B cell (primary cell): ENCODE data around the gene KPNB1. TPM values are rescaled to one million over a fixed set of nuclear protein-coding genes. Genes with fewer than 3 reads are reported as not detected.

ENCODE experiments used
- ATAC-seq: fragments of 200-7000 bp; cut with Tn5 transposase; one replicate; pipeline ENCODE4 v1.10.0; 2021; ENCODE audit warnings: low read depth, mild to moderate bottlenecking, moderate number of reproducible peaks, moderate library complexity
- CTCF ChIA-PET: fragments of 350-600 bp; sonication (Branson Sonifier 250); formaldehyde crosslinking; loops from one replicate; lab custom pipeline; 2021; ENCODE audit warnings: antibody characterized with exemption, inconsistent platforms; lab: Charles Lee
- POLR2A ChIA-PET: fragments of 350-600 bp; sonication (Branson Sonifier 250); formaldehyde crosslinking; loops from one replicate; lab custom pipeline; 2021; ENCODE audit warnings: antibody characterized with exemption; lab: Charles Lee
- DNase-seq: peaks from one replicate; pipeline ENCODE4 v3.0.0; 2013
- H2AFZ ChIP-seq: 2 replicates; pipeline ENCODE4 v1.6.1; 2012; ENCODE audit warnings: mild to moderate bottlenecking, low read depth, low read length; ENCODE audit not compliant: insufficient read depth, poor library complexity, severe bottlenecking
- H3K27ac ChIP-seq, 2 donors: 1 replicate in 1 of 2; 2 replicates in 1 of 2; pipeline ENCODE4 v1.5.1; 2012 to 2013; ENCODE audit warnings: low read length in 2 of 2, mild to moderate bottlenecking in 2 of 2, moderate library complexity in 1 of 2
- H3K27me3 ChIP-seq, 4 experiments: fragments of 200-600 bp in 1 of 4; sonication (generic) in 1 of 4; replicated peaks in 1 of 4; 1 replicate in 2 of 4; 2 replicates in 2 of 4; pipeline versions ENCODE4 v1.6.1 to v1.7.0; 2013 to 2016; ENCODE audit warnings: low read length in 3 of 4, mild to moderate bottlenecking in 2 of 4, mixed read lengths in 1 of 4, moderate library complexity in 1 of 4; ENCODE audit not compliant: insufficient read depth in 4 of 4, control insufficient read depth in 3 of 4; ENCODE audit errors: control extremely low read depth in 1 of 4
- H3K36me3 ChIP-seq, 2 experiments: replicated peaks in 1 of 2; 1 replicate in 1 of 2; 2 replicates in 1 of 2; pipeline versions ENCODE4 v1.6.1 to v1.7.1; 2013; ENCODE audit warnings: low read length in 1 of 2; ENCODE audit not compliant: insufficient read depth in 2 of 2, control insufficient read depth in 1 of 2; ENCODE audit errors: control extremely low read depth in 1 of 2, extremely low read depth in 1 of 2
- H3K4me1 ChIP-seq, 2 donors: fragments of 200-600 bp in 1 of 2; sonication (generic) in 1 of 2; 1 replicate in 1 of 2; 2 replicates in 1 of 2; pipeline versions ENCODE4 v1.5.1 to v1.6.1; 2013 to 2017; ENCODE audit warnings: low read length in 2 of 2; ENCODE audit not compliant: control insufficient read depth in 2 of 2, insufficient read depth in 2 of 2
- H3K4me2 ChIP-seq: replicated peaks from 2 replicates; pipeline ENCODE3; 2012; ENCODE audit warnings: mild to moderate bottlenecking, low read depth, low read length; ENCODE audit not compliant: poor library complexity, severe bottlenecking
- H3K4me3 ChIP-seq, 5 experiments: fragments of 200-600 bp in 1 of 5; sonication (generic) in 1 of 5; 1 replicate in 3 of 5; 2 replicates in 2 of 5; pipeline versions ENCODE4 v1.5.1 to v1.7.0; 2011 to 2016; ENCODE audit warnings: low read length in 4 of 5, mild to moderate bottlenecking in 4 of 5, low read depth in 2 of 5, control low read depth in 1 of 5, moderate library complexity in 1 of 5; ENCODE audit not compliant: insufficient read depth in 1 of 5; ENCODE audit errors: control extremely low read depth in 1 of 5, extremely low read depth in 1 of 5
- H3K79me2 ChIP-seq: fragments of 200-600 bp; sonication (generic); one replicate; pipeline ENCODE4 v1.6.0; 2016; ENCODE audit warnings: low read length; ENCODE audit not compliant: control insufficient read depth, insufficient read depth
- H3K9ac ChIP-seq: fragments of 200-600 bp; sonication (generic); 2 replicates; pipeline ENCODE4 v1.6.1; 2017; ENCODE audit warnings: mild to moderate bottlenecking, low read length, moderate library complexity
- H3K9me3 ChIP-seq, 3 donors: one replicate each; pipeline versions ENCODE4 v1.6.1 to v1.7.1; 2013; ENCODE audit warnings: low read length in 2 of 3; ENCODE audit not compliant: control insufficient read depth in 2 of 3, insufficient read depth in 1 of 3; ENCODE audit errors: control extremely low read depth in 1 of 3
- H4K20me1 ChIP-seq: 2 replicates; pipeline ENCODE4 v1.6.0; 2012; ENCODE audit warnings: mild to moderate bottlenecking, low read length; ENCODE audit not compliant: insufficient read depth, control insufficient read depth, poor library complexity, severe bottlenecking
- H3K27ac Mint-ChIP-seq: one replicate; pipeline ENCODE4 v1.8.0; 2021; ENCODE audit warnings: mixed read lengths
- H3K27me3 Mint-ChIP-seq: one replicate; pipeline ENCODE4 v1.8.0; 2021; ENCODE audit warnings: mixed read lengths
- H3K4me1 Mint-ChIP-seq: one replicate; pipeline ENCODE4 v1.8.0; 2021; ENCODE audit warnings: mixed read lengths
- H3K4me3 Mint-ChIP-seq: one replicate; pipeline ENCODE4 v1.8.0; 2021; ENCODE audit warnings: mixed read lengths
- H3K9me3 Mint-ChIP-seq: one replicate; pipeline ENCODE4 v1.8.0; 2022; ENCODE audit warnings: mixed read lengths; ENCODE audit not compliant: insufficient read depth
- CTCF ChIP-seq: fragments of 200-600 bp; IDR thresholded peaks from one replicate; pipeline ENCODE4 v1.8.0; 2022; ENCODE audit warnings: antibody characterized with exemption, mild to moderate bottlenecking
- EZH2 ChIP-seq: IDR thresholded peaks from 2 replicates; pipeline ENCODE4 v1.6.1; 2012; ENCODE audit warnings: borderline replicate concordance, low read depth, mild to moderate bottlenecking, moderate library complexity, low read length; ENCODE audit not compliant: insufficient read depth, poor library complexity, severe bottlenecking
- WGBS: methylation state at CpG from one replicate; pipeline ENCODE4 v1.1.5; 2013; ENCODE audit warnings: missing lambda C conversion rate; ENCODE audit not compliant: insufficient coverage; 5-methylcytosine and 5-hydroxymethylcytosine counted together
- intact Hi-C: fragments of 100-400 bp; cut with micrococcal nuclease; formaldehyde crosslinking; loops from one replicate; pipeline ENCODE4 v1.10.0; 2022
- polyA plus RNA-seq: library from polyadenylated mRNA; depleted of rRNA; stranded (reverse); fragments of >200 nt; gene quantifications from 2 replicates; pipeline ENCODE4 v1.2.3, GENCODE V29; 2012
- total RNA-seq, 2 donors: library from RNA; stranded (reverse); fragments of 120-200 nt in 1 of 2; gene quantifications; 1 replicate in 1 of 2; 2 replicates in 1 of 2; pipeline versions ENCODE4 v1.2.3 to v1.2.4, GENCODE V29; 2013 to 2022

Gene KPNB1
- total and polyA plus RNA-seq, 2 donors (not counting 1 experiment from before 2014, with no cell fraction given), result 60.6 to 278 TPM

- no peak for ATAC-seq
- H3K9me3 Mint-ChIP-seq, result no peaks in the 10 kb centered on the region
- peak overlapping the region; percentile 19 to 24 for H3K27ac ChIP-seq
- H3K4me1 Mint-ChIP-seq, result peaks cover 42% of the 10 kb centered on the region
- 48% methylated on average over 40 of the region's 47 CpGs for WGBS
- H3K9ac ChIP-seq, result peak overlapping the region; percentile 70
- CTCF ChIA-PET, result interaction anchor here (0.9 to 7.0 kb wide), 5 partner anchors 8 to 48 kb away, joined by 4 to 108 read pairs (median 5); partner anchors contain the start of gene TBX21
- H3K9me3 ChIP-seq, result no peaks in the 10 kb centered on the region
- intact Hi-C loops, result loop anchor here (2.0 to 10.0 kb wide), 2 partner anchors 39 to 109 kb away; no protein-coding TSS in a partner anchor
- no peaks in the 10 kb centered on the region for H3K36me3 ChIP-seq
- POLR2A ChIA-PET, result interaction anchor here (0.5 to 1.7 kb wide), 5 partner anchors 32 to 371 kb away, joined by 3 to 7 read pairs (median 5); no protein-coding TSS in a partner anchor
- no peak for TF ChIP-seq EZH2
- TF ChIP-seq CTCF, result no peak
- peaks cover 23 to 46% of the 10 kb centered on the region in 2 donors for H3K4me1 ChIP-seq
- peak overlapping the region in 4 of 5 experiments; percentile 63 to 73 (median 68) for H3K4me3 ChIP-seq
- peak overlapping the region; percentile 86 for H3K4me3 Mint-ChIP-seq
- no peaks in the 10 kb centered on the region for H3K27me3 Mint-ChIP-seq
- H4K20me1 ChIP-seq, result peaks cover 4% of the 10 kb centered on the region
- peak overlapping the region; percentile 71 for H3K27ac Mint-ChIP-seq
- peaks cover 0 to 5% (median 2%) of the 10 kb centered on the region in 4 experiments for H3K27me3 ChIP-seq
- DNase-seq, result peak; percentile 24
- H3K4me2 ChIP-seq, result peak overlapping the region; percentile 98
- peaks cover 3% of the 10 kb centered on the region for H3K79me2 ChIP-seq
- H2AFZ ChIP-seq, result peak overlapping the region; percentile 72
These were observed 46.0 kb downstream of the KPNB1 start for GRCh38 chr17:47695429-47696376.
